Sciatic nerve (tissue), 2 donors: Measurements from ENCODE around the gene TMEM97. TPM values are rescaled to one million over a fixed set of nuclear protein-coding genes. Genes with fewer than 3 reads are reported as not detected.
A peak's percentile ranks its signal among the peaks of the same experiment; 100 is the strongest.
"Not testable (repeated sequence)": the region's sequence is repeated elsewhere in the genome, so short reads cannot be mapped to it uniquely, and the experiment has no call there.

Source experiments
- ATAC-seq: fragments of 200-7000 bp; cut with Tn5 transposase; one replicate; pipeline ENCODE4 v1.9.1; 2020; ENCODE audit warnings: mild to moderate bottlenecking, moderate library complexity
- DNase-seq: peaks from one replicate; pipeline ENCODE4 v3.0.0-alpha.2; 2020; ENCODE audit warnings: low spot score
- intact Hi-C: fragments of 100-400 bp; cut with DNase I; formaldehyde crosslinking; loops from one replicate; pipeline ENCODE4 v1.14.2; 2022
- total RNA-seq: library from RNA; stranded (reverse); fragmentation: NEBNext Ultra II Directional; extraction: Animal tissue kit (Norgen Biotek cat#: 25700); gene quantifications from one replicate; pipeline ENCODE4 v1.2.1, GENCODE V29; 2021
- donor health status: DM: no; HTN: no; CAD: no.
- donor health status: DM: no; HTN: no; CAD: no.

TMEM97 gene
- total RNA-seq = 21.8 TPM

DNA sequence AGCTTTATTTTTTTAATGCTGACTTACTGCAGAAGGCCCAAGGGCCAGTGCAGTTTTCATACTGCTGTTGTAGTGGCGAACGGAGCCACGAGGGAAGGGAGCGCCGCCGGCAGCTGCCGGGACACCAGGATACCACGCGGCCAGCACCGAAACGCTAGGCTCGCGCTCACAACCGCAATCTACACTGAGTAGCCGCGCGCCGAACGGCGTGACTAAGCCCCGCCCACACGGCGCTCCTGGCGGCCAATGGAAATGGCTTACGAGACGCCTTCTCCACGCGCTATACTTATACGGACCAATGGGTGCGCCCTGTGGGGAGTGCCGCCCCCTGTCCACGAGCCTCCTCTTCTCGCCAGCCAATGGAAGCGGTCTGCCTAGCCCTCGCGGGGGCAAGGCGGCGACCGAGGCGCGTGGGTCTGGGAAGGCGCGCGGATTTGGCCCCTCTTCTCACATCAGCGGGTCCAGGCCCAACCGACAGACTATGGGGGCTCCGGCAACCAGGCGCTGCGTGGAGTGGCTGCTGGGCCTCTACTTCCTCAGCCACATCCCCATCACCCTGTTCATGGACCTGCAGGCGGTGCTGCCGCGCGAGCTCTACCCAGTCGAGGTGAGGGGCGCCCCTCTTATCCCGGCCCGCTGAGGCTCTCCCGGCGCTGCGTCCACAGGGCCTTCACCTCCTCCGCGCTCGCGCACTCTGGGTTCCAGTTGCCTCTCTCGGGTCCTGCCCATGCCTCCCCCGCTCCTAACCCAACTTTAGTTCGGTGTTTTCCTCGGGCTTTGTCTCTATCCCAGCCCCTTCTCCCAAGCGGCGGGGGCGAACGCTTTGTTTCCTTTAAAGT lies at the start of gene TMEM97:
TSS of gene TMEM97 (plus strand) at position 442 of the 839 bp plus-strand sequence. CDS start at position 482, 40 bp downstream.
- ATAC-seq (peak; percentile 100), DNase-seq (peak; percentile 96)
- intact Hi-C loops = no loop called here

DNA sequence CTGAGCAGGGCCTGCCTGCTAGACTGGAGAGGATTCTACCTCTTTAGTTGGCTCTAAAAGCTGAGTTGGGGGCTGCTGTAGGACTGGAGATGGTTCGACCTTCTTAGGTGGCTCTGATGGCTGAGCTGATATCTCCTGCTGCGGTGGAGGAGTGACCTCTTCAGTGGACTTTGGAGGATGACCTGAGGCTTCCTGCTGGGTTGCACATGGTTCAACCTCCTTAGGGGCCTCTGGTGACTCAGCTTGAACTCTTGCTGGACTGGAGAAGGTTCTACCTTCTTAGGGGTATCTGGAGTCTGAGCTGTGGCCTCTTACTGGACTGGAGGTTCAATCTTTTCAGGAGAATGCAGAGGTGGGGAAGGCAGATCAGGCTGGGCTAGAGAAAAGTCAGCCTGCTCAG lies 48.9 kb upstream of the TMEM97 start:
- DNase-seq (no peak), ATAC-seq (no peak)
- intact Hi-C loops = no loop called here

GRCh38 chr17:28270926-28271325 lies 48.1 kb upstream of the TMEM97 start:
- no peak for DNase-seq
- intact Hi-C loops = no loop called here
- ATAC-seq = no peak

GRCh38 chr17:28271431-28271830 lies 47.6 kb upstream of the TMEM97 start:
- ATAC-seq = no peak
- intact Hi-C loops = no loop called here

GRCh38 chr17:28272166-28272565 lies 46.8 kb upstream of the TMEM97 start:
- intact Hi-C loops = no loop called here
- no peak for ATAC-seq
- DNase-seq = no peak

More at GRCh38 chr17:28271431-28271830, 47.6 kb upstream of the TMEM97 start:
- DNase-seq = no peak

GRCh38 chr17:28273341-28273740 lies 45.7 kb upstream of the TMEM97 start:
- DNase-seq, ATAC-seq, intact Hi-C loops: not testable (repeated sequence)

DNA sequence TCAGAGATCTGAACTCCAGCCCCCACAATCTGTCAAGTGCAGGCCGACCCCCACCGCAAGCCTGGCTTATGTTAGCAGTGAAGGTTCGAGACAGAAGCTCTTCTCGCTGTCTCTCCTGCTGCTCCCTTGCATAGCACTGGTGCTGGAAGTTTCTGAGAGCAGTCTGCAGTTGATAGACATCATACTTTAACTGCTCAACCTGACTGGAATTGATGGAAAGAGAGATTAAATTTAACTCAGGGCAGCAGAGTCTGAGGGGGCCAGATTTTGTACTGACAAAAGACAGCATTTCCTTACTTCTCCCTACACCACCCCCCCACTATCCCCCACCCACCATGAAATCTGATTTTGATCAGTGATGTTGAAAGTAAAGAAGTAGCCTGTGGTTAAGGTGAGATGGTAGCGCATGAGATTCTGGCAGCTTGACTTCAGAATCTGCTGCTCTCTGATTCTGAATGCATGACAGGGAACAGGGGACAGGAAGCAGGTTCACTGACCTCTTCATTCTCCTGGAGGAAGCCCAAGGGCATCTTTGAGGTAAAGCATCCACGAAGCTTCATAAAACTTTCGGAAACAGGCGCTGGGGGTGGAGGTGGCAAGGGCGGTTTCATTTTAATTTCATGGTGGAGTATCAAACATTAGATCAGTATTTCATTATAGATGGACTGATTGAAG lies 44.3 kb upstream of the TMEM97 start:
- intact Hi-C loops = no loop called here
- ATAC-seq = no peak
- DNase-seq = no peak

DNA sequence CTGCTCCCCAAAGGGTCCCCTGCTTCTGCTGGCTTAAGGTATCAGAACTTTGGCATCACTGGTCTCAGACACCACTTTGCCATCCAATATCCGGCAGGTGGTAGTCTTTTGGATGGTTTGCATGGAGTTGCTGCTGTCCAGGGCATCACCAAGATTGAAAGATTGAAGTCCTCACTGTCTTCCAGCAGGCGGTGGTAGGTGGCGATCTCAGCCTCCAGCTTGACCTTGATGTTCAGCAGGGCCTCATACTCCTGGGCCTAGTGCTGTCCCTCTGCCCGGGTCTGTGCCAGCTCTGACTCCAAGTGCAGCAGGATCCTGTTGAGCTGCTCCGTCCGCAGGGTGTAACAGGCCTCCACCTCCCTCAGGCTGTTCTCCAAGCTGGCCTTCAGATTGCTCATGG lies 43.0 kb upstream of the TMEM97 start:
- ATAC-seq = no peak
- DNase-seq = no peak
- intact Hi-C loops = no loop called here

DNA sequence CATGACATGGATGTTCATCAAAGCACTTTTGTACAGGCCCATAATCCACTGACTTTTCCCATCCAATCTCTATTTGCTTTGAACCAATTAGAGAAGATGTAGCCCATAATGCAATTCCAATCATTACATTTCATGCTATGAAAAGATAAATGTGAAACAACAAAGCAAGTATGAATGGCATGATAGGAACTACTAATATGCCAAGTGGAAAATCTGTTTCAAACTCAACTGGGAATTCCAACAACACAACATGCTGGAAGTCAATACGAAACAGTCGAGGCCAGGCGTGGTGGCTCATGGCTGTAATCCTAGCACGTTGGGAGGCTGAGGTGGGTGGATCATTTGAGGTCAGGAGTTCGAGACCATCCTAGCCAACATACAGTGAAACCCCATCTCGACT lies 39.6 kb upstream of the TMEM97 start:
- DNase-seq (no peak), ATAC-seq (no peak)
- intact Hi-C loops = no loop called here

- intact Hi-C loops = no loop called here
- ATAC-seq = no peak
- no peak for DNase-seq
Measured at GRCh38 chr17:28280826-28281225, 38.2 kb upstream of the TMEM97 start.

GRCh38 chr17:28282596-28282995 lies 36.4 kb upstream of the TMEM97 start:
- intact Hi-C loops = no loop called here
- DNase-seq = no peak
- no peak for ATAC-seq

DNA sequence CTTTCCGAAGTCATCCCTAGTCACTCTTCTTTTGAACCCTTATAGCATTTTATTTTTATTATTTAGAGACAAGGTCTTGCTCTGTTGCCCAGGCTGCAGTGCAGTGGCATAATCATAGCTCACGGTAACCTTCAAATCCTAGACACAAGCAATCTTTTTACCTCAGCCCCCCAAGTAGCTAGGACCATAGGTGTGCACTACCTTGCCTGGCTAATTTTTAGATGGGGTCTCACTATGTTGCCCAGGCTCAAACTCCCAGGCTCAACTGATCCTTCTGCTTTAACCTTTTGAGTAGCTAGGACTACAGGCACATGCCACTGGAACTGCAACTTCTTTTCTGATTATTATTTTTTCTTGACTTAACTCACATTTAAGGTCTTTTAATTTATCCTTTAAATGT lies 33.0 kb upstream of the TMEM97 start:
- intact Hi-C loops = no loop called here
- DNase-seq = no peak
- no peak for ATAC-seq

DNA sequence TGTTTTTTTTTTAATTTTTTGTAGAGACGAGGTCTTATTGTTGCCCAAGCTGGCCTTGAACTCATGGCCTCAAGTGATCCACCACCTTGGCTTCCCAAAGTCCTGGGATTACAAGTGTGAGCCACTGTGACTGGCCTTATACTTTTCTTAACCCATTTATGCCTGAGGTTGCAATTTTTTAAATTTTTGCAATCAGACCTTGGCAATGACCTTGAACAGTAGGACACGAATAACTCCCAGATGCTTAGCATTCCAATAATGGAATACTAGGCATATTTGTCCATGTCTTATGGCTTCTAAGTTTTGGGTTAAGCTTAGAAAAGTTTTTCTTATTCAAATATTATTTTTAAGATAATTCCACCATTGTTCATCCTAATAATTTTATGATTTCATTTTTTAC lies 28.3 kb upstream of the TMEM97 start:
- intact Hi-C loops = no loop called here
- no peak for DNase-seq
- no peak for ATAC-seq

DNA sequence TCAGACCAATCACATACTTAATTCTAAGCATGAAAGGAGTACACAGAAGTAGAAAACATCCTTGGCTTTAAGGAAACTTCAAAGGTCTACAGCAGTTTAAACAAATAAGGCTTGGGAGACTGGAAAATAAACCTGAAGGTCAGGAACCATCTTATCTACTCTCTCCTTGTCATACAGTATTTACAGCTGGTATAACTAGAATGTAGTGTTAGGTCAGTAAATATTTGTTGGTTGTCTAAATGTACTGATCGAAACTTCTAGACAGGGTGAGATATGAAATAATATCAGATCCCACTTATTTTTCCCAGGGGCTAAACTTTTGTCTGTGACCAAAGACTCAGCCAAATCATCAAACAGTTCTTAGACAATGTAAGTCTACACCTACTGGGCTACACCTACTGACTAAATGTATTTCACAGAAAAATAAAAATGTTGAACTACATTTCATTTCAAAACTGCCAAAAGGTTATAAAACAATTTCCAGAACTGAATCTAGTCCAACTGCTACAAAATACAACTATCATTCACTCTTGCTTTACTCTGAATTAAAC lies 27.1 kb upstream of the TMEM97 start:
- intact Hi-C loops = no loop called here
- no peak for ATAC-seq

DNA sequence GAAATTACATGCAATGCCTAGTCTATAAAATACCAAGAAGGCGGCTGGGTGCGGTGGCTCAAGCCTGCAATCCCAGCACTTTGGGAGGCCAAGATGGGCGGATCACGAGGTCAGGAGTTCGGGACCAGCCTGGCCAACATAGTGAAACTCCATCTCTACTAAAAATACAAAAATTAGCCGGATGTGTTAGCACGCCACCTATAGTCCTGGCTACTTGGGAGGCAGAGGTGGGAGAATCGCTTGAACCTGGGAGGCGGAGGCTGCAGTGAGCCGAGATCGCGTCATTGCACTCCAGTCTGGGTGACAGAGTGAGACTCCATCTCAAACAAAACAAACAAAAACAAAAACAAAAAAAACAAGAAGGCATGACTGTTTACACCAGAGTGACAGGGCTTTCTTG lies 26.1 kb upstream of the TMEM97 start:
- DNase-seq, intact Hi-C loops, ATAC-seq: not testable (repeated sequence)

More for the DNA sequence above, 27.1 kb upstream of the TMEM97 start:
- DNase-seq = no peak

- DNase-seq (no peak), ATAC-seq (no peak)
- intact Hi-C loops = no loop called here
Measured at GRCh38 chr17:28293994-28294393, 25.0 kb upstream of the TMEM97 start.

- ATAC-seq (no peak), DNase-seq (no peak)
- intact Hi-C loops = no loop called here
Measured at GRCh38 chr17:28295677-28296578, 23.1 kb upstream of the TMEM97 start.

DNA sequence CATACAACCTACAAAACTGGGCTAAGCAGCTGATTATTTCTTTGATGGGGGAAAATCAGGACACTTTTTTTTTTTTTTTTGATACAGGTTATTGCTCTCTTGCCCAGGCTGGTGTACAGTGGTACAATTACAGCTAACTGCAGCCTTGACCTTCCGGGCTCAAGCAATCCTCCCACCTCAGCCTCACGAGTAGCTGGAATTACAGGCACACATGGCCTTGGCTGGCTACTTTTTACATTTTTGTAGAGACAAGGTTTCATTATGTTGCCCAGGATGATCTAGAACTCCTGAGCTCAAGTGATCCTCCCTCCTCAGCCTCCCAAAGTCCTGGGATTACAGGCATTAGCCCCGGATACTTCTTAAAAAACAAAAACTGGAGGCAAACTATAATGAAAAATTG lies 20.6 kb upstream of the TMEM97 start:
- no peak for DNase-seq
- no peak for ATAC-seq
- intact Hi-C loops = no loop called here

- DNase-seq = no peak
Measured at GRCh38 chr17:28306954-28307401, 12.0 kb upstream of the TMEM97 start.

More at GRCh38 chr17:28306954-28307401, 12.0 kb upstream of the TMEM97 start:
- ATAC-seq = no peak
- intact Hi-C loops = no loop called here
